8988T (cell line): ENCODE results near the gene DENND10.
"Not testable (repeated sequence)": the region's sequence is repeated elsewhere in the genome, so short reads cannot be mapped to it uniquely, and the experiment has no call there.

Source experiments
- DNase-seq: peaks from one replicate; pipeline ENCODE4 v3.0.0; 2011

DENND10 gene

DNA sequence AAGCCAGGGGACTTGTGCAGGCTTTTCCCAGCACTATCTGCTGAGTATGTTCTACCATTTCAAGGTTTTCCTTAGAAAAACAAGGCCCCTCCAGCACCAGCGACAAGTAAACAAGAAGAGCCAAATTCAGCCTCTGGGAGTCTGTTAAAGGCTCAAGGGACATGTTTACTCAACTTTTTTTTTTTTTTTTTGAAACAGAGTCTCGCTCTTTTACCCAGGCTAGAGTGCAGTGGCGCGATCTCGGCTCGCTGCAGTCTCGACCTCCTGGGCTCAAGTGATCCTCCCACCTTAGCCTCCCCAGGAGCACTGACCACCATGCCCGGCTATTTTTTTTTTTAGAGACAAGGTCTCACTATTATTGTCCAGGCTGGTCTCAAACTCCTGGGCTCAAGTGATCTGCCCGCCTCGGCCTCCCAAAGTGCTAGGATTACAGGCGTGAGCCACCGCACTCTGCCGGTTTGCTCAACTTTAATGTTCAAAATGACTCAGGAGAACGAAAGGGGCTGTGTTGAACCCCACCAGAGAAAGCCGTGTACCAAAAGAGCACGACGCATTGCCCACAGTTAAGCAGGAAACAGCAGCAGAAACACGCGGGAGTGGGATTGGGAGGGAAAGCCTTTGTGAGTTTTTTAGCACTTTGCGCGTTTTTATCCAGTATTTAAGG, 73.9 kb downstream of the DENND10 start:
- no peak for DNase-seq

DNA sequence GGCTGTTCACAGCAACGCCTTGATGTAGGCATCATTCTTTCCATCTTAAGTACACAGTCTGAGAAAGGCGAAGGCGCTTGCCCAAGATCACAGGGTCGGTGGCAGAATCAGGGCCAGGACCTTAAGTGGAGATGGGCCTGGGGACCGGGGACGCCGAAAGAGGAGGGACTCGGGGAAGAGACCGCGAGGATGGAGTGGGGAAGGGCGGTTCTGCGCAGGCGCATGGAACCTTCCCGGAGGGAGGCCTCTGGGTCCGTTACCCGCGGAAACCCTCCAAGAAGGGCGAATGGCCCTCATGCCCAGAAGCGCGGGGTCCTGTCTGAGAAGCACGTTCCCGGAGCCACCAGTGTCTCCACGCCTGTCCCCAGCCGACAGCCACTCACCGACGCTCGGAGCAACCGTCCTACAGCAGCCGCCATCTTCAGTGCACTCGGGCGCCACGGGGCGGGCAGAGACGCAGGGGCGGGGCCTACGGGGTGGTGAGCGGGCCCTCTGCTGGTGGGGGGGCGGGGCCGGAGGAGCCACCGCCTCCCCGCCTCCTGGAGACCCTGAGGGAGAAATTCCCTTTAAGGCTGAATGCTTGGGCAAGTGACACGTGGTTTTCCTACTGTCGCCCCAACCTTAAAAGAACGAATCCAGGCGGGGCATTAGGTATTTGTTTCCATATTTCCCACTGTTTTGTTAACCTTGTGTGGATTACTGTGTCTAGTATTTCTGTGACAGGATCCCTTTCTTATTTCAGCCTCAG, 74.6 kb downstream of the DENND10 start, which contains the start of gene PRDX3:
TSS of gene PRDX3 (minus strand) at position 441 of the 748 bp plus-strand sequence. CDS start at position 419, 22 bp downstream.
- DNase-seq, result peak; percentile 50

DNA sequence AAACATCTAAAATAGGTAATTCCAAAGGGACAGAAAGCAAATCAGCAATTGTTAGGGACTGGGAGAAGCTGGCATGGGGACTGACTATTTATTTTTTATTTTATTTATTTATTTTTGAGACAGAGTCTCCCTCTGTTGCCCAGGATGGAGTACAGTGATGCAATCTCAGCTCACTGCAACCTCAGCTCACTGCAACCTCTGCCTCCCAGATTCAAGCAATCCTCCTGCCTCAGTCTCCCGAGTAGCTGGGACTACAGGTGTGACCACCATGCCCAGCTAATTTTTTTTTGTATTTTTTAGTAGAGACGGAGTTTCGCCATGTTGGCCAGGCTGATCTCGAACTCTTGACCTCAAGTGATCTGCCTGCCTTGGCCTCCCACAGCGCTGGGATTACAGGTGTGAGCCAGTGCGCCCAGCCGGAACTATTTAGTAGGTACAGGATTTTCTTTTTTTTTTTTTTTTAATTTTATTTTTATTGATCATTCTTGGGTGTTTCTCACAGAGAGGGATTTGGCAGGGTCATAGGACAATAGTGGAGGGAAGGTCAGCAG, 77.0 kb downstream of the DENND10 start:
- not testable (repeated sequence) for DNase-seq

- no peak for DNase-seq
Measured at GRCh38 chr10:119183664-119184412, 79.9 kb downstream of the DENND10 start.
